Activated CD4-positive, alpha-beta T cell treated with anti-CD3 and anti-CD28 coated beads, Interleukin-2, Interleukin-4, amounts not matched to agents 100 ng/mL and 50 ng/mL, durations not matched to agents 16 hours and 8 hours (primary cell): Measurements from ENCODE around the gene TESK2.
"Not testable (repeated sequence)": the region's sequence is repeated elsewhere in the genome, so short reads cannot be mapped to it uniquely, and the experiment has no call there.

Source experiments
- DNase-seq: peaks from one replicate; pipeline ENCODE4 v3.0.0-alpha.2; 2020; ENCODE audit warnings: low spot score

TESK2 gene

GRCh38 chr1:45473302-45473701 is 17.7 kb downstream of the TESK2 start:
- no peak for DNase-seq

DNA sequence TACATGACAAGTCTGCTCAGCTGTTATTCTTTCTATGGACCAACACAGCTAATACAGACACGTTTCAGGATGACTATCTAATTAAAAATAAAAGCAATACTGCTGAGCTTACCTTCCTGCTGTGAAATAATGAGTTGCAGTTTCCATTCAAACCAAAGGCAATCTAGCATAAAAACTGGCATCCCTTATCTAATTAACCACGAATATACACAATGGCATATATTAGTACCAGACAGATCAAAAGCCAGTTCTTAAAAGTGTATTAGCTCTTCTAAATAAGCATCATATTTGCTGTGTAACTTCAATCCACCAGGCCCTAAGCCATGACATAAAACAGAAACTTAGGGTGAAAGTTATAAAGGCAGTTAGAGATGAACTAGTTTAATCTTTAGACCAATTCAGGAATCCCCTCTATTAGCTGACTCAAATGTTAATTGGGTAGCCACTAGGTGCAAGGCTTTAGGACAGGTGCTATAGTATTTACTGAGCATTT is 20.6 kb downstream of the TESK2 start:
- DNase-seq: no peak

- DNase-seq: not testable (repeated sequence)
Measured at GRCh38 chr1:45467353-45467752, 23.6 kb downstream of the TESK2 start.

DNA sequence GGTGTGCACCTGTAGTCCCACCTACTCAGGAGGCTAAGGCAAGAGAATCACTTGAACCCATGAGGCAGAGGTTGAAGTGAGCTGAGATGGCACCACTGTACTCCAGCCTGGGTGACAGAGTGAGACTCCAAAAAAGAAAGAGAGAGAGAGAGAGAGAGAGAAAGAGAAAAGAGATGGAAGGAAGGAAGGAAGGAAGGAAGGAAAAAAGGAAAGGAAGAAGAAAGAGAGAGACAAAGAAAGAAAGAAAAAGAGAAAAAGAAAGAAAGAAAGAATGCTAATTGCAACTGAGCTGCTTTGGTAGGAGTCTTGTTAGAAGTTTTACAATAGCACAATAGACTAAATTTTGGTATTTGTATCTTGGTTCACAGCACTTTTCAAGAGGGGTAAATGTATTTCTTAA is 25.7 kb downstream of the TESK2 start:
- DNase-seq: no peak

DNA sequence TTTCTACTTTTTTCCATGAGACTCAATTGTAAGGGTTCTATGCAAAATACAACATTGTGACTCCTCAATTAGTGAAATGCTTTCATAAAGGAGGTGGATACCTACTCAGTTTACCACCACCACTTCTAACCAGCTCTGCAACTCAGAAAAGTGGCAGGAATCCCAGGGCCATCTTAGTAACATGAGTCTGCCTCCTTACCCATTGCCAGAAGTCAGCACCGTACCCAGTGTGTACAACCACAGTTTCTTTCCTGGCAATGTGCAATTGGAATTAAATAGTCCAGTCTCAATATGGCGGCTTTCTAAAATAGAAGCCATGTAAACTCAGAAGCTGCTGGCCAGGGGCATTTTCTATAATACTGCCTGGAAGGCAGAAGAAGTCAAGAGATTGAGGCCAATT is 32.1 kb downstream of the TESK2 start:
- no peak for DNase-seq

GRCh38 chr1:45456531-45456930 is 34.4 kb downstream of the TESK2 start:
- DNase-seq: no peak

DNA sequence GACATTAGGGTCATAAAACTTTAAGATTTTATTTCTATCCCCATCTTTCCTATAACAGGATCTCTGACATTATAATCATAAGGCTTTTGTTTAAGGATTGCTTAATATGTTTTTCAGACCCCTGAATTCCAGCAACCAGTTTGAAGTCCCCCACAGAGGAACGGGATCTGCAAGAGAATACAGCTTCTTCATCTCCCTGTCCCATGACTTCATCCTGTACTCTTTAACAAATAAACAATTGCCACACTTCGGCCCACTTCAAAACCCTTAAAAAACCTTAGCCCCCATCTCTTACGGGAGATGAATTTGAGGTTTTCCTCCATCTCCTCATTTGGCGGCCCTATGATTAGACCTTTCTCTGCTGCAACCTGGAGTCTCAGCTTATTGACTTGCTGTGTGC is 35.8 kb downstream of the TESK2 start:
- no peak for DNase-seq

DNA sequence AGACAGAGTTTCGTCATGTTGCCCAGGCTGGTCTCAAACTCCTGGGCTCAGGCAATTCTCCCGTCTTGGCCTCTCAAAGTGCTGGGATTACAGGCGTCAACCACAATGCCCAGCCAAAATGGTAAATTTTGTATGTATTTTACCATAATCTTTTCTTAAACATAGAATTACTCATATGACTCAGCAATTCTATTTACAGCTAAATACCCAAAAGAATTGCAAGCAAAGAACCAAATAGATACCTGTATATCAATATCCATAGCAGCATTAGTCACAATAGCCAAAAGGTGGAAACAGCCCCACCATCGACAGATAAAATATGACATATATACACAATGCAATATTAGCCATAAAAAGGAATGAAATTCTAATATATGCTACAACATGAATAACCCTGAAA is 36.5 kb downstream of the TESK2 start:
- no peak for DNase-seq

- DNase-seq: no peak
Measured at GRCh38 chr1:45452503-45452902, 38.5 kb downstream of the TESK2 start.

- DNase-seq: no peak
Measured at GRCh38 chr1:45448357-45448756, 42.6 kb downstream of the TESK2 start.

DNA sequence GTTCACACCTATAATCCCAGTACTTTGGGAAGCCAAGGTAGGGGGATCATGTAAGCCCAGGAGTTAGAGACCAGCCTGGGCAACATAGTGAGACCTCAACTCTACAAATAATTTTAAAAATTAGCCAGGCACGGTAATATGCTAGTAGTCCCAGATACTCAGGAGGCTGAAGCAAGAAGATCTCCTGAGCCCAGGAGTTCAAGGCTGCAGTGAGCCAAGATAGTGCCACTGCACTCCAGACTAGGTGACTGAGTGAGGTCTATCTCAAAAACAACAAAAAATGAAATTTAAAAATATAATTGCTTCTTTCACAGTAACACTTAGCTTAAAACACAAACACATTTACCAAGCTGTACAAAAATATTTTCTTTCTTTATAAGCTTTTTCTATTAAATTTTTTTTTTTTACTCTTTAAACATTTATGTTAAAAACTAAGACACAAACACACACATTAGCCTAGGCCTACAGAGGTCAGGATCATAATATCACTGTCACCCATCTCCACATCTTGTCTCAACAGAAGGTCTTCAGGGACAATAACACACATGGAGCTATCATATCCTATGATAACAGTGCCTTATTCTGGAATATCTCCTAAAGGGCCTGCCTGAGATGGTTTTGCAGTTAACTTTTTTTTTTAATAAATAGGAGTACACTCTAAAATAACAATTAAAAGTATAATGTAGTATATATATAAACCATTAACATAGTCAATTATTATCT is 43.9 kb downstream of the TESK2 start:
- DNase-seq: no peak

GRCh38 chr1:45446530-45446929 is 44.4 kb downstream of the TESK2 start:
- no peak for DNase-seq

GRCh38 chr1:45444609-45445131 is 46.3 kb downstream of the TESK2 start:
- DNase-seq: no peak

- no peak for DNase-seq
Measured at GRCh38 chr1:45443580-45444446, 47.1 kb downstream of the TESK2 start.

DNA sequence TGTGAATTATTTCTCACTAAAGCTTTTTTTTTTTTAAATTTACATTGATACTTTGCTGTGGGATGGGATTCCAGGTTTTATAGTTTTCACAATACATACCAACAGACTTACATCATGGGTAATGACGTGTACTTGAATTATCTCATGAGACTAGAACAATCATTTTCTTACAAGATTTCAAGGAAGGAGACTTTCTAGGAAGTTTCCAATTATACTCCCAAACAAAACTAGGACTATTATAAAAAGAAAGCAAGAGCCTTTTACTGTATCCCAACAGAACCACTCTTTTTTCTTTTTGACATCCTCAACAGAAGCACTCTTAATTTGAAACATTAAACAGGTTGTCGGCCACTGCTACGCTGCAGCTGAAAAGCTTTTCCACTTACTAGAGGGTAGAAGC is 48.7 kb downstream of the TESK2 start:
- no peak for DNase-seq

- no peak for DNase-seq
Measured at GRCh38 chr1:45437323-45437722, 53.6 kb downstream of the TESK2 start.

DNA sequence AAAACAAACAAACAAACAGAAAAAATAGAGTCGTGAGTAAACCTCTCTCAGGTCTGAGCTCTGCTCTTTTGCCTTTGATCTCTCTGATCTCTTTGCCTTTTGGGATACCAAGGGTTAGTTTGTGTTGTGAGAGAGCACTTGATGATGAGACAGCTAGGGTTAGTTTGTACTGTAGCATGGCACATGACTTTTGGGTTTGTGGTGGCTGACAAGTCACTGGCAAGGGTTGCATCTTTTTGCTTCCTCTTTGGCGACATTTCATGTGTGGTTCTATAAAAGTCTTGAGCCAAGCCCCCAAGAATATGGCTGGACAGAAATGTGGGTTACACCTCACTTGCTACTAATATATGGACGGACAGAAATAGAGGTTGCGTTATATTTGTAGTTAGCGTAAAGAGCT is 60.5 kb downstream of the TESK2 start:
- DNase-seq: no peak

DNA sequence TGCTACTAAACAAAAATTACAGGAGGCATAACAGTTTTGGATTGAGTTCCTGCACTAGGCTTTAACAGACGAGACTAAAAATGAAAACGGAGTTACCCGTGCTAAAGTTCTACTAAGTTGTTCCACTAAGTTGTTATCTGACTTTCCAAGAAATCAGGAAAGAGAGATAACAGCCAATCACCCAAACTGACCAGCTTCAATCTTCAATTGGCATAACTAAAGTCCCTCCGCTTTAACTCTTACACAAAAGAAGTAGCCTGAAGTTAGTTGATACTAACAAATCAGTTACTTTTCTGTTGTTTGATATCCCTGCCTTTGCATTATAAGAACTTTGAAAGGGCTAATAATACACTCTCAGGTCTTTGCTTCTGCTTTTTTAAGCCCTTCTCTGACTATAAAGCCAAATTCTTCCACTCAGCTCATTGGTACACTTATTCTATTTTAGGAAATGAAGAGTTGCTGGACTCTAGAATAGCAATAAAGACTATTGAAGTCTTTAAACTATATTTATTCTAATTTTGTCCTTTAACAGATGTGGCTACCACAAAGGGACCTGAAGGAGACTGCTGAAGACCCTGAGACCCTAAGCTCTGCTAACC is 61.3 kb downstream of the TESK2 start:
- no peak for DNase-seq

DNA sequence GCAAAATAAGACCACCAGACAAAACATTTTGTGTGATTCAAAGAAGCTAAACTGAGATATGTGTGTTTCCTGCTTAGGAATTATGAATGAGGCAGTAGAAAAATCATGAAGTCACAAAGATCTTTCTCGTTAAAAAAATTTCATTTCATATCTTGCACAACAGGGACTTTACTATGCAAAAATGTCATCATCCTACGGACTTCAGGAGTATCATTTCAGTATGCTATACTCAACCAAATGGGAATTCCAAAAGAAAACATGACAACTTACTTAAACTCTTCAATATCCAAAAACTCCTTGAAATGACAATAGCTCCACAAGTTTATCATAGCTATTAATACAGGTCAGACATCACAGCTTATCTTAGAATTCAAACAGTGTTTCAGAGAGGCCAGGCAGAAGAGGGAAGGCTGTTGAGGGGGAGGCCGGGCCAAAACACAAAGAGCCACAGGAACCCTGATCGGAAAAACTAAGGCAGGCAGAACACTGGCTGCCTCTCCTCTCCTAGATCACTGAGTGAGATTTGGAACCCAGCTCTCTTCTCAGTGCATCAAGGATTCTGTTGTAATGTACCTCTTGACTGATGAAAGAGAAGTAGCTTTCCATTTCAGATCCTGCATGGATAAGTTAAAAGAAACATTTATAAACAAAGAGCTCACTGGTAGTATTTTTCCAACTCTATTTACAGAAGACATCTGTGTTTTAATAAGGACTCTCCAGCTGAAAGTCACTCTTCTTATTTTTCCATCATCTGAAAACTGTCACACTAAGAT is 66.9 kb downstream of the TESK2 start:
- no peak for DNase-seq

DNA sequence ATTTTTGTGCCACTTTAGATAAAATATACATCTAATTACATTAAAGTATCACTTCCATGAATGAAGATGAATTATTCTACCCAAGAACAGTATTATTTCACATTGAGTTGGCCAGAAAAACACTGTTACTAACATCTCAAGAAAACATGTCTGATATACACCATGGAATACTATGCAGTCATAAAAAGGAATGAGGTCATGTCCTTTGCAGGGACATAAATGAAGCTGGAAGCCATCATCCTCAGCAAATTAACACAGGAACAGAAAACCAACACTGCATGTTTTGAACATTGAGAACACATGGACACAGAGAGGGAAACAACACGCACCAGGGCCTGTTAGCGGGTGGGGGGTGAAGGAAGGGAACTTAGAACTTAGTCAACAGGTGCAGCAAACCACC is 69.0 kb downstream of the TESK2 start:
- DNase-seq: no peak

DNA sequence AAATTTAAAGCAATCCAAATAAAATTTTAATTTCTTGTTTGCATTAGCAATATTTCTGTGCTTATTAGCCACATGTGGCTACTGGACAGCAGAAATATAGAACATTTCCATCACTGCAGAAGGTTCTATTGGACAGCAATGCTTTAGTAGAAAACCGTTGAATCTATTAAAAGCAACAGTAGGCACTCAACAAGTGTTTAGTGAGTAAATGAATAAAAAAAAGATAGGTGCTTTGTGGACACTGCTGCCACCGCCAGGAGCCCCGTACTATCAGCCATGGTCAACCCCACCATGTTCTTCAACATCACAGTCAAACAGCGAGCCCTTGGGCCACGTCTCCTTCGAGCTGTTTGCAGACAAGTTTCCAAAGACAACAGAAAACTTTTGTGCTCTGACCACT is 76.2 kb downstream of the TESK2 start:
- DNase-seq: no peak

DNA sequence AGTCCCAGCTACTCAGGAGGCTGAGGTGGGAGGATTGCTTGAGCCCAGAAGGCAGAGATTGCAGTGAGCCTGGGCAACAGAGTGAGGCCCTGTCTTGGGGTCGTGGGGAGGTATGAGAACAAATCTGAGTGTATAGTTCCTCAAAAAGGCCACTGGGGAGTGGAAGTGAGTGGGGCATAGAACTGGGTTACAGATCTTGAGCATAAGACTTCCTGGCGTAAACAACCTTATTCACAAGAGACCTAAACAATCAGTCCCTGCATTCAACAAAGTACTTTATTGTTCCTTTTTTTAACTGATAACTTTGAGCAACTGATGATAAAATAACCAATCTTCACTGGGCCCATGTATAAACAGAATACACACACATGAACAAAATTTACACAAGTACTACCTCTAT is 78.1 kb downstream of the TESK2 start:
- DNase-seq: no peak
